Aorta (tissue), 5 donors: ENCODE results near the gene MYO18B. TPM values are rescaled to one million over a fixed set of nuclear protein-coding genes. Genes with fewer than 3 reads are reported as not detected.

Source experiments
- ATAC-seq: fragments of 200-7000 bp; cut with Tn5 transposase; one replicate; pipeline ENCODE4 v1.9.1; 2022; ENCODE audit warnings: moderate library complexity; ENCODE audit not compliant: low FRiP score
- DNase-seq, 2 donors: peaks; one replicate each; pipeline ENCODE4 v3.0.0-alpha.2; 2020
- H3K27ac ChIP-seq, 2 donors: one replicate each; pipeline ENCODE4 v1.5.1; 2013; ENCODE audit warnings: low read length in 2 of 2, mild to moderate bottlenecking in 2 of 2, moderate library complexity in 2 of 2, control low read depth in 1 of 2, inconsistent platforms in 1 of 2, low read depth in 1 of 2
- H3K27me3 ChIP-seq, 2 donors: one replicate each; pipeline ENCODE4 v1.6.1; 2013; ENCODE audit warnings: control low read depth in 1 of 2, low read length in 1 of 2, mild to moderate bottlenecking in 1 of 2, moderate library complexity in 1 of 2; ENCODE audit not compliant: insufficient read depth in 2 of 2, control insufficient read depth in 1 of 2
- H3K36me3 ChIP-seq, 2 donors: one replicate each; pipeline ENCODE4 v1.6.1; 2013; ENCODE audit warnings: control low read depth in 1 of 2, low read length in 1 of 2, mild to moderate bottlenecking in 1 of 2; ENCODE audit not compliant: insufficient read depth in 2 of 2, control insufficient read depth in 1 of 2
- H3K4me1 ChIP-seq, 2 donors: one replicate each; pipeline ENCODE4 v1.6.1; 2013; ENCODE audit warnings: low read length in 2 of 2, control low read depth in 1 of 2, mild to moderate bottlenecking in 1 of 2, moderate library complexity in 1 of 2; ENCODE audit not compliant: insufficient read depth in 2 of 2, control insufficient read depth in 1 of 2
- H3K4me3 ChIP-seq, 2 donors: one replicate each; pipeline ENCODE4 v1.5.1; 2013; ENCODE audit warnings: low read length in 2 of 2, control low read depth in 1 of 2, mild to moderate bottlenecking in 1 of 2
- H3K9me3 ChIP-seq: one replicate; pipeline ENCODE4 v1.6.1; 2013; ENCODE audit warnings: mild to moderate bottlenecking, low read length; ENCODE audit not compliant: control insufficient read depth
- WGBS, 2 donors: extraction: QIAGEN DNeasy Blood & Tissue Kit; methylation state at CpG; one replicate each; pipeline ENCODE4 v1.1.7; 2013; 5-methylcytosine and 5-hydroxymethylcytosine counted together
- intact Hi-C, 2 donors: fragments of 100-400 bp; cut with DNase I; formaldehyde crosslinking; loops; one replicate each; pipeline versions ENCODE4 v1.14.2 to v1.15.0; 2022
- polyA plus RNA-seq, 2 donors: library from polyadenylated mRNA; stranded (reverse); fragments of 200-250 nt; gene quantifications; one replicate each; pipeline ENCODE4 v1.2.3, GENCODE V29; 2013
- total RNA-seq, 2 donors: library from RNA; stranded (reverse); fragmentation: NEBNext Ultra II Directional; extraction: Animal tissue kit (Norgen Biotek cat#: 25700); gene quantifications; one replicate each; pipeline ENCODE4 v1.2.1, GENCODE V29; 2021
- donor health status: healthy with polysubstance abuse.
- donor health status: Bipolar disorder and iron deficiency.
- donor health status: DM: no; HTN: no; CAD: no.
- donor health status: DM: no; HTN: no; CAD: no.
- donor health status: DM: yes; HTN: yes; CAD: no.

MYO18B gene
- total and polyA plus RNA-seq, 4 donors: 10.1 to 31.6 (median 22.1) TPM

DNA sequence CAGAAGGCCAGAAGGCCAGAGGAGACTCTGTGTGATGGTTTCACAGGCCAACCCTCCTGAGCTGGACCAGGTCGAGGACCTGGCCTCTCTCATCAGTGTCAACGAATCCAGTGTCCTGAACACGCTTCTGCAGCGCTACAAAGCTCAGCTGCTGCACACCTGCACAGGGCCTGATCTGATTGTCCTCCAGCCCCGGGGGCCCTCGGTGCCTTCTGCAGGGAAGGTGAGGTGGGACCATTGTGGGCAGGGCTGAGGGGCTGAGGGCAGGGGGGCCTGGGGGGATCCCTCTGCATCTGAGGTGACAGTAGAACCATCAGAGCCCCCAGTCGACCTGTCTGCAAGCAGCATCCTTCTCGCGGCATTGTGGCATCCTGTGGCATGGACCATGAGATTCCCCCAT is 30.3 kb downstream of the MYO18B start:
- 70 to 72% methylated on average over 9 of the region's 9 CpGs for WGBS, 2 donors
- DNase-seq (no peak), ATAC-seq (no peak)
- no peak overlapping the region for H3K4me3 ChIP-seq
- H3K36me3 ChIP-seq: peaks cover 0 to 3% of the 10 kb centered on the region in 2 donors
- H3K9me3 ChIP-seq: no peaks in the 10 kb centered on the region
- no peaks in the 10 kb centered on the region for H3K27me3 ChIP-seq
- no peak overlapping the region for H3K27ac ChIP-seq
- intact Hi-C loops: loop anchor here (2.0 to 5.0 kb wide), 4 partner anchors 55 to 309 kb away; no protein-coding TSS in a partner anchor
- no peaks in the 10 kb centered on the region for H3K4me1 ChIP-seq

DNA sequence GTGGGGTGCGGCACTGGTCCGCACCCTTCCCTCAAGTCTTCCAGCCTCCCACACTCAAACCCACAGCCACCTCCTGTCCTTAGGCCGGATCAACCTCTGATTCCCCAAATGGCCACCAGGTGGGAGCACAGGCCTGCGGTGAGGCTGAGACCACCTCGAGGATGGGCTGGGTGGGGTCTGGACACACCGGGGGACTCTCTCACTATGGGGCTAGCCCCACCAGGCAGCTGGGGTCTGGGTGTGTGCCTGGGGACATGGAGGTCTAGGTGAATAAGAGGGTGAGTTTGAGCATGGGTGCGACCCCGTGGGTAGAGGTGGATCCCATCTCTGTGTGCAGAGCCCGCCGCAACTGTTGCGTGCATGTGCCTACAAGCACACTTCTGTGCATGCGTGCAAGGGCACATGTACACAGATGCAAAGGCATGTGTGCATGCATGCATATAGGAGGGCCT is 32.6 kb downstream of the MYO18B start:
- ATAC-seq: no peak
- Histone ChIP-seq H3K36me3 (peaks cover 0 to 1% of the 10 kb centered on the region in 2 donors), H3K27me3 (no peaks in the 10 kb centered on the region), H3K4me3 (no peak overlapping the region), H3K9me3 (no peaks in the 10 kb centered on the region), H3K4me1 (no peaks in the 10 kb centered on the region), H3K27ac (no peak overlapping the region)
- no peak for DNase-seq
- intact Hi-C loops: loop anchor here (5.0 kb wide), 3 partner anchors 57 to 72 kb away; no protein-coding TSS in a partner anchor
- 62 to 68% methylated on average over 12 of the region's 12 CpGs for WGBS, 2 donors

- intact Hi-C loops: no loop called here
- no peaks in the 10 kb centered on the region for H3K4me1 ChIP-seq
- 64 to 74% methylated on average over 8 of the region's 8 CpGs for WGBS, 2 donors
Observed at GRCh38 chr22:25775531-25775930, 33.5 kb downstream of the MYO18B start.

DNA sequence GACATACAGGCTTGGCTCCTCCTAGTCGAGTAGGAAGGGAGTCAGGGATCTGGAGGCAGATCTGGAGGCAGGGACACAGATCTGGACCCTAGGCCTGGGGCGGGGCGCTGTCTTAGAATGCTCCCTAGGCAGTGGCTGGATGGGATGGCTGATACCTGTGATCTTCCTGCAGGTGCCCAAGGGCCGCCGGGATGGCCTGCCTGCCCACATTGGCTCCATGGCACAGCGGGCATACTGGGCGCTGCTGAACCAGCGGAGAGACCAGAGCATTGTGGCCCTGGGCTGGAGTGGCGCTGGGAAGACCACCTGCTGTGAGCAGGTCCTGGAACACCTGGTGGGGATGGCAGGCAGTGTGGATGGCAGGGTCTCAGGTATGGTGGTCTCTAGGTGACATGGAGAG is 35.4 kb downstream of the MYO18B start:
- Histone ChIP-seq H3K4me1 (no peaks in the 10 kb centered on the region), H3K27me3 (no peaks in the 10 kb centered on the region), H3K4me3 (no peak overlapping the region), H3K27ac (no peak overlapping the region), H3K9me3 (no peaks in the 10 kb centered on the region), H3K36me3 (peaks cover 0 to 3% of the 10 kb centered on the region in 2 donors)
- ATAC-seq: no peak
- 81 to 87% methylated on average over 9 of the region's 9 CpGs for WGBS, 2 donors
- DNase-seq: no peak
- intact Hi-C loops: no loop called here

More at GRCh38 chr22:25775531-25775930, 33.5 kb downstream of the MYO18B start:
- Histone ChIP-seq H3K4me3 (no peak overlapping the region), H3K27ac (no peak overlapping the region), H3K9me3 (no peaks in the 10 kb centered on the region), H3K27me3 (no peaks in the 10 kb centered on the region), H3K36me3 (peaks cover 0 to 3% of the 10 kb centered on the region in 2 donors)
- no peak for DNase-seq
- ATAC-seq: no peak

DNA sequence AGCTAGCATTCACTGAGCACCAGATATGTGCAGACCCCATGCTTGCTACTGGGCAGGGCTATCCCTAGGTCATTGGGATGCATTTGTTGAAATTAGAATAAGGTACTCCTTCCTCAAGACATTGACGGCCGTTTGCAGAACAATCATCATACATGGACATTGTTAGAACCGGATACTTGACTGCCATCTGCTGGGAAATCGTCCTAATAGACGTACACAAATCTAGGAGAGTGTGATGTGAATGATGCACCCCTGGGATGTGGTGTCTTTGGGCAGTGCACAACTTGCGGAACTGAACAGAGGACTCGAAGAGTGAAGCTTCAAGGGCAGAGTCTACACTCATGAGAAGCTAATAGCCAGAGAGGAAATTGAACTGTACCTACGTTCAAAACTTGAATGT is 35.9 kb downstream of the MYO18B start:
- intact Hi-C loops: no loop called here
- Histone ChIP-seq H3K4me3 (no peak overlapping the region), H3K27me3 (no peaks in the 10 kb centered on the region), H3K4me1 (no peaks in the 10 kb centered on the region), H3K9me3 (no peaks in the 10 kb centered on the region), H3K27ac (no peak overlapping the region), H3K36me3 (peaks cover 0 to 4% of the 10 kb centered on the region in 2 donors)
- DNase-seq (no peak), ATAC-seq (no peak)
- 41 to 43% methylated on average over 8 of the region's 8 CpGs for WGBS, 2 donors

- Histone ChIP-seq H3K9me3 (no peaks in the 10 kb centered on the region), H3K4me3 (no peak overlapping the region), H3K36me3 (peaks cover 0 to 4% of the 10 kb centered on the region in 2 donors), H3K4me1 (no peaks in the 10 kb centered on the region), H3K27me3 (no peaks in the 10 kb centered on the region), H3K27ac (no peak overlapping the region)
- WGBS, 2 donors: 92 to 95% methylated on average over 2 of the region's 2 CpGs
- intact Hi-C loops: no loop called here
- ATAC-seq: no peak
- no peak for DNase-seq
Observed at GRCh38 chr22:25779426-25779825, 37.4 kb downstream of the MYO18B start.

DNA sequence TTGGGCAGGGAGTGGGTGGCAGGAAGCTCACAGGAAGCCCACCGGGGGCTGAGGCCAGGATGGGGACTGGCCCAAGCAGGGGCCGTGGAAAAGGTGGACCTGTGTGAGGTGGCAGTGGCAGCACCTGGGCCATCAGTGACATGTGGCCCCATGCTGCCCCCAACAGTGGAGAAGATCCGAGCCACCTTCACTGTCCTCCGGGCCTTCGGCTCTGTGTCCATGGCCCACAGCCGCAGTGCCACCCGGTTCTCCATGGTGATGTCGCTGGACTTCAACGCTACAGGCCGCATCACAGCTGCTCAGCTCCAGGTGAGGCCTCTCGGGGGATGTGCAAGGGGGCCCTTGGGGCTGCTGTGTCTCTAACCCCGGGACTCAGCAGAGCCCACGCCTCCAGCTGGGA is 37.9 kb downstream of the MYO18B start:
- Histone ChIP-seq H3K27me3 (no peaks in the 10 kb centered on the region), H3K27ac (no peak overlapping the region), H3K4me3 (no peak overlapping the region), H3K4me1 (no peaks in the 10 kb centered on the region), H3K36me3 (peaks cover 0 to 4% of the 10 kb centered on the region in 2 donors), H3K9me3 (no peaks in the 10 kb centered on the region)
- ATAC-seq (no peak), DNase-seq (no peak)
- WGBS, 2 donors: 91 to 96% methylated on average over 12 to 13 of the region's 13 CpGs
- intact Hi-C loops: no loop called here

DNA sequence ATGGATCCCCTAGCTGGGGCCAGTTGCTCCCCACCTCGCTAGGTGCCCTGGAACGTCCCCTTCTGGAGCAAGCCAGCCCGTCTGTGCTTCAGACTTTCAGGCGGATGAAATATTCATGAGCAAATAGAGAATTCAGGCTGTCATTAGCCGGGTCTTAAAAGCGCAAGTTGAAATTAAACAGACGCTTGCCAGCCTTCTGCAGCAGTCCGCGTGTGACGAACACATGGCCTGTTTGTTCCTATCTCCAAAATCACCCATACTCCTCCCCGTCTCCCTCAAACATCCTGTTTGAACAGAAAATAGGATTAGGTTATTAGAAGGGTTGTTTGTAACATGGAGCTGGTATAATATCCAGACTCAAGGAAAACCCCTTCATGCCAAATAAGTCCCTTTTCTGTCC is 38.7 kb downstream of the MYO18B start:
- no peak for ATAC-seq

GRCh38 chr22:25781801-25782200 is 39.8 kb downstream of the MYO18B start:
- intact Hi-C loops: no loop called here
- H3K9me3 ChIP-seq: no peaks in the 10 kb centered on the region

More for the DNA sequence above, 38.7 kb downstream of the MYO18B start:
- no peak overlapping the region for H3K27ac ChIP-seq
- H3K9me3 ChIP-seq: no peaks in the 10 kb centered on the region
- no peaks in the 10 kb centered on the region for H3K27me3 ChIP-seq
- peaks cover under 1 to 4% of the 10 kb centered on the region in 2 donors for H3K36me3 ChIP-seq
- intact Hi-C loops: no loop called here
- H3K4me1 ChIP-seq: no peaks in the 10 kb centered on the region
- WGBS, 2 donors: 81 to 83% methylated on average over 11 of the region's 11 CpGs
- no peak for DNase-seq
- no peak overlapping the region for H3K4me3 ChIP-seq

More at GRCh38 chr22:25781801-25782200, 39.8 kb downstream of the MYO18B start:
- Histone ChIP-seq H3K27me3 (no peaks in the 10 kb centered on the region), H3K4me1 (no peaks in the 10 kb centered on the region), H3K36me3 (peaks cover 7% of the 10 kb centered on the region in 2 donors), H3K4me3 (no peak overlapping the region), H3K27ac (no peak overlapping the region)
- no peak for DNase-seq
- no peak for ATAC-seq
- 90 to 93% methylated on average over 8 of the region's 8 CpGs for WGBS, 2 donors
